Endothelial cell of hepatic sinusoid (primary cell): ENCODE measurements around the gene CSRP1.
"Not testable (repeated sequence)": the region's sequence is repeated elsewhere in the genome, so short reads cannot be mapped to it uniquely, and the experiment has no call there.

Experiments
- in situ Hi-C: cut with HindIII; loops from 2 replicates; pipeline ENCODE4 v1.10.0; 2017; ENCODE audit warnings: low sequenced_read_pairs

Gene CSRP1

GRCh38 chr1:201538612-201539551, 32.0 kb upstream of the CSRP1 start, which contains the start of gene NAV1:
TSS of gene NAV1 (plus strand) at chr1:201539127. CDS start at chr1:201622885, 83,758 bp downstream.
- in situ Hi-C loops = no loop called here

GRCh38 chr1:201537891-201538611, 31.1 kb upstream of the CSRP1 start:
- in situ Hi-C loops = no loop called here

- in situ Hi-C loops = no loop called here
Measured at GRCh38 chr1:201537467-201537866, 30.5 kb upstream of the CSRP1 start.

GRCh38 chr1:201537028-201537427, 30.1 kb upstream of the CSRP1 start:
- in situ Hi-C loops = no loop called here

DNA sequence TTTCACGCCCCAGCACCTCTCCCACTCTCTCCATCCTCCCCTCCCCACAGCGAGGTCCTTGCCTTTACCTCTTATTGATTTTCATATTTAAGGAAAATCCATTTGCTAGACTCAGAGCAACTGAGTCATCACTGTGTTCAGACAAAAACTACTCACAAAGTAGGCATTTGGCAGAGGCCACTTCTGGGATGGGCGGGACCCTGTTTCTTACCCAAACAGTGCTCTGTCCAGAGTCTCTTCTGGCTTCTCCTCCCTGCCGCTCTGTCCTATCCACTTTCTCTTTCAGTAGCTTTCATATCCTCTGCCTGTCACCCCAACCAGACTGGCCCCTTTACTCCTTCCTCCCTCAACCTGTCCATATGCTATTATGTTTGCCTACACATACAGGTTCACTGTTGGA, 29.6 kb upstream of the CSRP1 start:
- in situ Hi-C loops = no loop called here

GRCh38 chr1:201535919-201536245, 29.0 kb upstream of the CSRP1 start:
- in situ Hi-C loops = no loop called here

GRCh38 chr1:201535046-201535918, 28.4 kb upstream of the CSRP1 start:
- in situ Hi-C loops = no loop called here

DNA sequence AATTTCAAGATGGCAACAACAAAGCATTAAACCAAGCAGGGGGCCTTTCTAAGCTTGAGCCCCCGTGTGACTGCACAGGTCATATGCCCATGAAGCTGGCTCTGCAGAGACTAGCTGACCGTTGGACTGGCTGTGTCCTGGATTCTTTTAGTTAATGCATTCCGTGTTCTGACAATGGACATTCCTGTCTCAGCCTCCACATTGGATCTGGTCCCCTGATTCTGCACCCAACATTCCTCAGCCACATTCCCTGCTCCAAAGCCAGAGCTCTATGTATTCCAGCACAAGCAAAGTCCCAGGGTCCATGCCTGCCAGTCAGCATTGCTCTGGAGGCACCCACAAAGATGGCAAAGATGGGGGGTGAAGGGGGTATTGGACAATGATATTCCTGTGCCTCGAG, 26.9 kb upstream of the CSRP1 start:
- in situ Hi-C loops = no loop called here

DNA sequence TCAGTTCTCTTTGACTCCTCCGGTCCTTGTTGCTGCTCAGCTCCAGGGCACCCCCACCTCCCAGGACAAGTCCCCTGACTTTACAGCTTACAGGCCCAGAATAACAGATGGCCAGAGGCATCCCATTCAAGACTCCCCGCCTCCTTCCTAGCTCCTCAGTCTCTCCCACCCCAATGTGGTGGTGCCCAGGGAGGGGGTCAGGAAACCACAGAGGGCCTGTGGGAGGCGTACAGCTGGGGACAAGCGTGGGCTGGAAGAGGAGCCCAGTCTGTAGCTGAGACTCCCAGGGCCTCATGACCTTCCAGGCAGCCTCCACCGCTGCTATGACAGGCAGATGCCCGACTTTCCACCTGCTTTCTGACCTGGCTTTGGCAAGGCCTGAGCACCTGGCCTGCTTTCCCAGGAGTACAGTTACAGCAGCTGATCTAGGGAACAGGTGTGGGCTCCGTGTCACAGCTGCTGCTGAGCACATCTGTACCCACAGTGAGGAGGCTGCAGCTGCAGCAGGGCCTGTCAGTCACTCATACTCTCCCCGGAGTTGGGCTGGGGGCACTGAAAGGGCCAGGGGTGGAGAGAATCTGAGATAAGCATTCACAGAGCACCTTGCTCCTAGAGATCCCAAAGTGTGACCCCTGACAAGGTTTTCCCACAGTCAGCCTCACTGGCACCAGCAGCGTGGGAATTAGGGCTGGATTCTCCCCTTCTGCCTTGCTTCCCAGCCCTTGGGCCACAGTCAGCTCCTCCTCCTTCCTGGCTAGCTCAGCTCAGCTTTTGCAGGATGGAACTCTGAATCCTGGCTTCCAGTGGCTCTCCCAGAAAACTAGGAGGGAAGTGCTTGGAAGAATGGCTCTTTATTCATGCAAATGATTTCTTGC, 24.9 kb upstream of the CSRP1 start:
- in situ Hi-C loops = no loop called here

- in situ Hi-C loops = no loop called here
Measured at GRCh38 chr1:201530741-201531531, 24.0 kb upstream of the CSRP1 start.

DNA sequence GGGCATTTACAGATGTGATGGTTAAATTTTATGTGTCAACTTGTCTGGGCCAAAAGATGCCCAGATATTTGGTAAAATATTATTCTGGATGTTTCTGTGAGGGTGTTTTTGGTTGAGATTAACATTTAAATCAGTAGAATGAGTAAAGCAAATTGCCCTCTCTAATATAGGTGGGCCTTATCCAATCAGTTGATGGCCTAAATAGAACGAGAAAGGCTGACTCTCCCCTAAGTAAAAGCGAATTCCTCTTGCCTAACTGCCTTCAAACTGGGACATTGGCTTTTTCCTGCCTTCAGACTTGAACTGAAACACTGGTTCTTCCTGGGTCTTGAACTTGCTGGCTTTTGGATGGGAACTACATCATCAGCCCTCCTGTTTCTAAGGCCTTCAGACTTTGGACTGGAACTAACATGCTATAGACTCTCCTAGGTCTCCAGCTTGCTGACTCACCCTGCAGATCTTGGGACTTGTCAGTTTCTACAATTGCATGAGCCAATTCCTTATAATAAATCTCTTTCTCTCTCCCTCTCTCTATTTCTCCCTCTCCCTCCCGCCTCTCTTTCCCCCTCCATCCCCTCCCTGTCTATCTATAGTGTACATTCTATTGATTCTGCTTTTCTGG, 21.8 kb upstream of the CSRP1 start:
- in situ Hi-C loops = no loop called here

GRCh38 chr1:201527879-201528278, 21.0 kb upstream of the CSRP1 start:
- in situ Hi-C loops = no loop called here

- in situ Hi-C loops = no loop called here
Measured at GRCh38 chr1:201525193-201525778, 18.4 kb upstream of the CSRP1 start.

DNA sequence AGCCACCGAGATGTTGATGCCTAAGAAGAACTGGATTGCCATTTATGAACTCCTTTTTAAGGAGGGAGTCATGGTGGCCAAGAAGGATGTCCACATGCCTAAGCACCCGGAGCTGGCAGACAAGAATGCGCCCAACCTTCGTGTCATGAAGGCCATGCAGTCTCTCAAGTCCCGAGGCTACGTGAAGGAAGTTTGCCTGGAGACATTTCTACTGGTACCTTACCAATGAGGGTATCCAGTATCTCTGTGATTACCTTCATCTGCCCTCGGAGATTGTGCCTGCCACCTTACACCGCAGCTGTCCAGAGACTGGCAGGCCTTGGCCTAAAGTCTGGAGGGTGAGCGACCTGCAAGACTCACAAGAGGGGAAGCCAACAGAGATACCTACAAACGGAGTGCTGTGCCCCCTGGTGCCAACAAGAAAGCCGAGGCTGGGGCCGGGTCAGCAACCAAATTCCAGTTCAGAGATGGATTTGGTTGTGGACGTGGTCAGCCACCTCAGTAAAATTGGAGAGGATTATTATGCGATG, 13.2 kb upstream of the CSRP1 start:
- in situ Hi-C loops = not testable (repeated sequence)

DNA sequence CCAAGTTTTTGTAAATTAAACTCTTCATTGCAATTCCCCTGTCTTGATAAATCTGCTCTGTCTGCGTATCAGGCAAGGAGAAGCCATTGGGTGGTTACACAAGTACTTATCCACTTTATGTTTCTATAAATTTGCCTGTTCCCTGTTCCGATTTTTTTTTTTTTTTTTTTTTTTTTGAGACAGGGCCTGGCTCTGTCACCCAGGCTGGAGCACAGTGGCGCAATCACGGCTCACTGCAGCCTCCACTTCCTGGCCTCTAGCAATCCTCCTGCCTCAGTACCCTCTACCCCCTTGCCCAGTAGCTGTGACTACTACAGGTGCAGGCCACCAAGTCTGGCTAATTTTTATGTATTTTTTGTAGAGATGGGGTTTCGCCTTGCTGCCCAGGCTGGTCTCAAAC, 11.1 kb upstream of the CSRP1 start:
- in situ Hi-C loops = loop anchor here (5.0 kb wide), 5 partner anchors 39 to 394 kb away; no protein-coding TSS in a partner anchor

DNA sequence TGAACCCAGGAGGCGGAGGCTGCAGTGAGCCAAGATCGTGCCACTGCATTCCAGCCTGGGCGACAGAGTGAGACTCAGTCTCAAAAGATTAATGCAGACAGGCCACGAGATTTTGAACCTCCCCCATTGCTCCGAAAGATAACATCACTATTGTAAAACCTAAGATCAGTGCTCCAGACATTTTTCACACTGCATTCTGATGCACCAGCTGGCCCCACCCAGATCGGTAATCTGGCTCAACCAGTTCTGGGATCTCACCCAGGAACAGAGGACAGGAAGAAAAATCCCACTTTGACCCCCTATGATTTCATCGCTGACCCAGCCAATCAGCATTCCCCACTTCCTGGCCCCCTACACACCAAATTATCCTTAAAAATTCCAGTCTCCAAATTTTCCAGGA, 10.7 kb upstream of the CSRP1 start:
- in situ Hi-C loops = loop anchor here (5.0 kb wide), 5 partner anchors 40 to 395 kb away; no protein-coding TSS in a partner anchor

GRCh38 chr1:201516511-201517127, 9.7 kb upstream of the CSRP1 start:
- in situ Hi-C loops = loop anchor here (5.0 kb wide), 5 partner anchors 39 to 396 kb away; no protein-coding TSS in a partner anchor

DNA sequence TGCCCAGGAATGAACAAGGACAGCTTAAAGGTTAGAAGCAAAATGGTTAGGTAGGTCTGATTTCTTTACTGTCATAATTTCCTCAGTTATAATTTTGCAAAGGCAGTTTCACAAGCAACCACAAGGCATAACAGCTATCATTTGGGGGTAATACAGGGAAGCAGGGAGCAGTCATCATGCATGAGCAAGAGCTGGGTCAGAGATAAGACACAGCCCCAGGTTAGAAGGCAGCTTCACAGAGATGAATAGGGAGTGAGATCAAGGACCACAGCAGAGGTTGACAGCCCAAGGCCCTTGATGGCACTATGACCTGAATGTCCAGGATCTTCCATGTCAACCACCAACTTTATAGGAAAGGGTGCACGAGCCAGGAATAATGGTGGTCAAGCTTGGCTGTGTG, 9.0 kb upstream of the CSRP1 start:
- in situ Hi-C loops = loop anchor here (5.0 kb wide), 5 partner anchors 39 to 396 kb away; no protein-coding TSS in a partner anchor
